GM21526 (cell line): Measurements from ENCODE around the gene SNX11.

Source experiments
- ATAC-seq: cut with Tn5 transposase; IDR thresholded peaks from one replicate; pipeline ENCODE4 v1.9.1; 2021; ENCODE audit warnings: moderate library complexity; ENCODE audit not compliant: unreplicated experiment, low FRiP score

The SNX11 gene

DNA sequence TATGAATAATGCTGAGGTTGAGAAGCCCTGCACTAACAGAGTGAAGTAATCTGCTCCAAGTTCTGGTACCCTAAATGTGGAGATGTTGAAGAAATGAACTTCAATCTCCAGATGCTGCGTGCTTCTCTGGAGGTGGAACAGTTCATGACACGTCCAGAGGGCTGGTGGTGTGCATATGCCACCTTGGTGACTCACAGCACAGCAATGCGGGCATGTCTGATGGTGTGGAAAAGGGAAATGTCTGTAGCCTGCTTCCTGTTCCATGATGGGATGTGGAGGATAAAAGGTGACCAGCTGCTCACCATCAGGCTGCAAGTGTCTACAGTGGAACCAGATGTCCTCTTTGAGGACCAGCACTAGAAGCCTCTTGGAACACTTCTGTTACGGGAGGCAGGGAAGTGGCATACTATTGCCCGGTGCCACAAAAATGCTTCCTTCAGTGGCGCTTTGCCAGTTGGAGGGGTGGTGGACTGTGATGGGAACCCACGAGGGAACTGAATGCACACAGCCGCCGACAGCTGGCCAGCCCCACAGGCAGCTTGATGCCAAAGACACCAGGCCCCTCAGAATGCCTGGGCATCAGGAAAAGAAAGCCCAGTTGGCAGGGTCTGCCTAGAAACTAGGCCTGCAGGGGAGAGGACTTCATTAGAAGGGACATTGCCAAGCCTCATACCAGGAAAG, 19.9 kb downstream of the SNX11 start:
- no peak for ATAC-seq

DNA sequence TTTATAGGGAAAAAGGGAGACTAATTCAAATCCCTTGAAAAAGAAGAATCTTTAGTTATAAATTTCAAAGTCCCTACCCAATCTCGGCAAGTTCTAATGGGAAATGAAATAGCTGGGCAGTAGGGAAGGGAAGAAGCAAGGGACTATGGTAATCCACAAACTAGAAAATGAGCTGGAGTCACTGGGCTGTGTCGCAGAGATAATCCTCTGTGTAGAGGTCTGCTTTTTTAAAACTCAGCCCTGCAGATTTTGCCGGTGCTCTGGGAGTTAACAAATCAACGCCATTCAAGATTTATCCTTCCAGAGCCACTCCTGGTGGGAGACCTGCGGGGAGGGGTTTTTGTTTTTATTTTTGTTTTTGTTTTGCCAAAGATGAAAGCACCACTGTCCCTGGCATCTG, 20.8 kb downstream of the SNX11 start:
- ATAC-seq = no peak

DNA sequence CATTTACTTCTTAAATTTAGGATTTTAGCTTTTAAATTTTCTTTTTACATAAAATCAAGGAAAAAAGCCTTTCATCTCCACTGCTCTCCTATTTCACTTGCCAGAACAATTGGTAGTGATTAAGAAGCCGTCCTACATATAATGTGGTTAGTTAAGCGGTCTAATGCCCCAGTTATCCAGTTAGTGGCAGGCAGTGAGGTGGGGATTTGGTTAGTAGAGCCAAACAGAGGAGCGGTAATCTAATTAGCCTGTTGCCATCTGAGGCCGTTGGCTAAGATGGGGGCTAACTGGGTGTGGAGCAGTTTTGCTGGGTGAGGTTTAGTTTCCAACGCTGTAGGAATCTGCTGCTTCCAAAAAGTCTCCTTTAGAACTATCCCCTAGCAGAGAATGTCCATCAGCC, 22.4 kb downstream of the SNX11 start:
- ATAC-seq = no peak

- ATAC-seq = no peak
Measured at GRCh38 chr17:48131216-48131824, 23.8 kb downstream of the SNX11 start.

GRCh38 chr17:48132385-48132784, 24.8 kb downstream of the SNX11 start:
- no peak for ATAC-seq

DNA sequence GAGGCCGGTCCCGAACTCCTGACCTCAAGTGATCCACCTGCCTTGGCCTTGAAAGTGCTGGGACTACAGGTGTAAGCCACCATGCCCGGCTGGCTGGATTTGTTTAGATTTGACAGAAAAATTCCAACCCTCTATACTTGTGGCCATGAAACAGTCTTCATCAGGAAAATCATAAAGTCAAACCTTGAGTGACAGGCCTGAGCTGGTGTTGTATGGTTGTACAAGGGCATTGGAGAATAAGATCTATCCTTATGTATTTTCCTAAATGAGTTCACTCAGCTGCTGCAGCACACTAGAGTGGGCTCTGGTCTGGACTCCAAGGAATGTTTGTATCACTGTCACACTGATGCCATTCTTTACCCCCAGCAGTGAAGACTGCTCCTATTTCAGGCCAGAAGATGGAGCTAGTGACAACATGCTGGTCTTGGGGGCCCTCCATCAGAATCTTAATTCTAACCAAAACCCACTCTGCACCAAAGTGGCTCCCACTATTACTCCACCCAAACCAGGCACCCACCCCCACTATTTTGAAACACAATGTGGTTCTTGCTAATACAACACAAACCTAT, 27.4 kb downstream of the SNX11 start:
- ATAC-seq = no peak

GRCh38 chr17:48137656-48138055, 30.1 kb downstream of the SNX11 start:
- no peak for ATAC-seq

GRCh38 chr17:48139944-48140343, 32.4 kb downstream of the SNX11 start:
- no peak for ATAC-seq

DNA sequence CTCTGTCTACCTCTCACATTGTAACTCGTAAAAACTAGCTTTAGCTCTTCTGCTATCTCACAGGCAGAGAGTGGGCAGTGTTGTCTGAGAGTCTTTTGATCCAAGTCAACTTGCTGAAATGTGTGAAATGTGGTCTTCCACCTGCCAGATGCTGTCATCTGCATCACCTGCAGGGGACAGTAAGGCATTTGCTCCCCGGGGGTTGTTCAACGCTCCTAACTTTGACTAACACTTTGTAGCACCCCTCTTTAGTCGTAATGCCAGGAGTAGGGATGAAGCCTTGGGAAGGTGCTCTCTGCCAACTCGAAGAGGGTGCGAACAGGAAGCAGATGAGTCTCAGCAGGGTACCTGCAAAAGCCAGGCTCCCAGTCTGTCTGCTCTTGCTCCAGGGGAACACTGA, 36.1 kb downstream of the SNX11 start:
- no peak for ATAC-seq

DNA sequence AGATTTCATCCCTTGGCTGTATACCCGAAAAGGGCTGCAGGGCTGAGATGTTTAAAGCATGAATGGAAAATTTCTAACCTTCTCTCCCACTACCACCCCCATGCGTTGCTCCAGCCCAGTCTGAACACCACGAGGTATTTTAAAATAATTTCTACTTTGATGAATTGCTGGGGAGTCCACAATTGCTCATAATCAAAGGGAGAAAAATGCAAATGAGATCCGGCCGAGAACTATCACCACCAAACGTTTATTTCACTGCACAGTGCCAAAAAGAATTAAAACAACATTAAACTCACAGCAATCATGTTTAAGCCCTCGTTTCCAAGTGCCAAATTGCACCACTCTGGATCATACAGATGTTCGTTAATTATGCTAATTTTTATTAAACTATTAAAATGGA, 36.7 kb downstream of the SNX11 start:
- no peak for ATAC-seq

DNA sequence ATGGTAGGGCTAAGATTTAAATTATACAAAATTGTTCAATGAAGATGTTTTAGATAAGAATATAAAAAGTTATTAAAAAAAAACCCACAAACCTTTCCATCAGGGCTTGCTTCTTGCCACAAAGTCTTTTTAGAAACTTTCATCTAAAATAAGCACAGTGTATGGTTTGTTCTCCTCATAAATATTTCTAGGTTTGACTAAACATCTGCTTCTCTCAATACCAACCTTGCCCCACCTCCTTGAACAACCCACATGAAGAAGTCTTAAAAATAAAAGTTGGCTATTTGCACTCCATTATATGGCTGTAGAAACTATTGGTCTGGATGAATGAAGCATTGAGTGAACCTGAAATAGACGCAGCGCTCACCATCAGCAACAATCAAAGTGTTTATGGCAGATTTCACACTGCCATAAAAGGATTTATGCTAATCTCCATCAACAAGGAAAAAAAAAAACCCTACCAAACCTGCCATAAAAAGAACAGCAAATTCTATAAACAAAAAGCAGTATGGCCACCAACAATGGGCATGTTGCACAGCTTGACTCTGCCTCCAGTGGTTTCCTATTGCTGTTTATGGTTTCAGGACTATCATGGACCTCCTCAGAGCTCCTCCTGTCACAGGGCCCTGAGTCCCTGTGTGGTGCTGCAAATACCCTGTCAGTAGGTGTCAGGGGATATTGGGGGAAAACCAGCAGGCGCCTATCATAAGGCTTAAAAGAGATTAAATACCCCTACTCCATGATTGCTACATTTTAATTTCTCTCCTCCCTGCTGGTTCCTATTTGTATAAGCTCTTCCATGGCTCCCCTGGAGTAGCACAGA, 37.6 kb downstream of the SNX11 start:
- ATAC-seq = no peak

GRCh38 chr17:48148029-48148770, 40.6 kb downstream of the SNX11 start:
- ATAC-seq = no peak

DNA sequence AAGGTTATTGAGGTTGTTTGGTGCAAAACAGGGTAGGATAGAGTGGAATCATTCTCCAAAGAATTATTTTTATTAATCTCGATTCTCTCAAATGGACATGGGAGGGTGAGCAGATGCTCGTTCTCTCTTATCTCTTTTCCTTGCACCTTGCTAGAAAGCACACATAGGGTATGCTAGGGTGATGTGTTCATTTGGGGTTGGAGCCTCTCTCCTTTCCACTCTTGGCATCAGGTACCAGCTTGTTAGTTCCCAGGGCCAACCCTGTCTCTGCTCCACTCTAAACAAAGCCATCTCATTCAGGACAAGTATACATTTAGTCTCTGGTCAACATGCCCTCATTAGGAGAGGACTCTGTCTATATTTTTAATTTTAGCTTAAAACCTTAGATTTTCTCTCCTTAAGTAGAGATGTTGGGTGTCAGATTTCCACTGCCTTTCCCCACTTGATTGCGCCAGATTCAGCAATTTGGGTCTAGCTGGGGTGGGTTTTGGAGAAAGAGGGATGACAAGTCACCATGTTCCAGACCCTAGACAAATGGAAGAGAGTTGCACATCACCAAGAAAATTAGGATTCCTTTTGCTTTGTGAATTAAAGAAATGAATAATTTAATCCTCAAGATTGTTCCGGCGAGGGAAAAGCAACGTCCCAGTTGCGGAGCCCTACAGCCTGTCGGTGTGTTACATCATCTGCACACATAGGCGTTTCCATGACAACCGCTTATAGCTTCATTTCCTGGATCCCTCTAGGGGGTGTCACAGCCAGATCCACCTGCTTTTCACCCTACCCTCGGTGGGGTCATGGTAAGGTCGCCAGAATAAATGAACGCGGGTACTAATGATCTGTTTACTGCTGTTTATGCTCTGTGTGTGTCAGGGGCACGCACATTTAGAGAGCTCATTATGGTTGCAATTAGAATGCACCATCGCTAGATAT, 41.6 kb downstream of the SNX11 start:
- no peak for ATAC-seq

DNA sequence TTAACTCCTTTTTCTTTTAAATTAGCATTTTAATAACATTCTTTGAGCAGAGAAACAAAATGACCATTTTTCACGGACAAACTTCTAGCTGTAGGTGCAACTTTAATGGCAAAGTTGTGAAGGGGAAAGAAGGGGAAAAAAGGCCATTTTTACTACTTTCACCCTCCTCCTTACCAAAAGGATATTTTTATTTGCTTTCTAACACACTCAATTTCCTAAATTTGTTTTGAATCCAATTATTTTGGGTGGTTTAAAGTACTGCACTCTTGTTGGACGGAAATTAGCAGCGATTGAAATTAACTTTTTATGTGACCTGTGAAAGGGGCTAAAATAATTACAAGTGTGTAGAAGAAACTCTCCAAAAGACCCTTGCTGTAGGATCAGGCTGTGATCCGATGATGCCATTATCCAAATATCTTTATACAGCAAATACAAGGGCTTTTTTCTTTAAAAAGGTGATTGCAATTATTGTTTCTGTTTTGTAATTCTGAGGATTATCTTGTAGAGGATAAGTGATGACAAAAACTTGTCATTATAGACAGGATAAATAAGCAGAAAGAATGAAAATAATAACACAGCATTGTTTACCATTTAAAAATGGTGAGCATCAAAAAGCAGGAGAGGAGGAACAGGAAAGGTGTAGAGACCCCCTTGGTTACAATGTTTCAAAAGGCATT, 42.4 kb downstream of the SNX11 start:
- ATAC-seq = no peak

DNA sequence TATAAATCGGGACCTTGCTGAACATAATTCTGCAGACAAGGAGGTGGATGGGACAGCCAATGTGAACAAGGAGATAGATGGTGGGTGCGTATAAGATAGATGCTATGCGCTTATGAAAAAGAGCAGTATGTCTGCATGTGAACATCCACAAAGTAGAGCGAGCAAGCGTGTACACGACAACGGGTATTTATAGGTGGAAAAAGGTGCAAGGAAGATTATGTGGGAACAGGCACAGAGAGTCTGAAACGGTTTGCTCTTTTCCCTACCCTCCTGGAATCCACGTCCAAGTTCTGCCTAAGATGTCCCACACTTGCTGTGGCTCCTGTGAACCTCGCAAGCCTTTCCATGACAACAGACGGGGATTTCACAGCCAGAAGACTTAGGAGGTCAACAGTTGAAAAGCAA, 43.0 kb downstream of the SNX11 start:
- no peak for ATAC-seq

DNA sequence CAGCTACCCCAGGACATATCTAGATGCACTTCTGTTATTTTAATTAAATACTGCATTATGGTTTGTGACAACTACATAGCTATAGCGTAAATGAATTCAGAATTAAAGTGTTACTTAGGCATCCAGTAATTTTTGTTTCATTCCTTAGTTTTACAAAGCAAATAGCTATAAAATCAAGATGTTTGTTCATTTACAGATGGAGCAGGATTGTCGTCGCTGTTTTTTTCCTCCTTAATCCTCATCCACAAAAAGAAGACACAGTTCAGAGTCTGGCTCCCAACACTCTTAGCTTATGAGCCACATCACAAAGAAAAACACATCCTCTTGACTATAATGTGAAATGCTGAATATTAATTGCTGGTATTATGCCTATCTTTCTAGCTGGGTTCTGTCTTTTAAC, 43.7 kb downstream of the SNX11 start:
- no peak for ATAC-seq

DNA sequence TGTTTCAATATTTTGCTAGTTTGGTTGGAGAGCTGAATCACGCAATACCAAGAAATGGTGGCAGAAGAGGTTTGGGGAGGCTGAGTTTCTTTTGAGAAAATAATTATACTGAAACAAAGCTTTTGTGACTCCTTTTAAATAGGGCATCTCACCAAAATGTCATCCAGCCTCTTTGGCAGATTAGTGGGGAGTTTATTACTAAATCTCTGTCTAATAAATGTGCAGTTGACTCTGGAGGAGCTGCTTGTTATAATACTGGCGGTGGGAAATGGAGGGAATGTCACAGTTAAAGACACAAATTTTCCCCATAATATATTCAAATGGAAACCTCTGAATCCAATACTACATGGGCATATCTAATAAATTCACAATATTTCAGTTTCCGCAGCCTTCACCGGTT, 44.7 kb downstream of the SNX11 start:
- ATAC-seq = no peak

GRCh38 chr17:48153691-48154358, 46.3 kb downstream of the SNX11 start:
- ATAC-seq = no peak
